GM12878 (cell line): ENCODE measurements around the gene PARPBP. TPM values are rescaled to one million over a fixed set of nuclear protein-coding genes. Genes with fewer than 3 reads are reported as not detected.

Experiments
- BRCA1 ChIP-seq: IDR thresholded peaks from 2 replicates; pipeline ENCODE4 v1.6.1; 2011; ENCODE audit warnings: low read depth, low read length, improper control_type of control experiment
- CHD2 ChIP-seq: IDR thresholded peaks from 2 replicates; pipeline ENCODE4 v1.6.1; 2011; ENCODE audit warnings: low read depth, low read length, improper control_type of control experiment, borderline replicate concordance
- CREM ChIP-seq: IDR thresholded peaks from 2 replicates; pipeline ENCODE4 v1.6.1; 2014; ENCODE audit warnings: antibody characterized with exemption, low read depth
- DPF2 ChIP-seq: fragments of 450-650 bp; IDR thresholded peaks from 2 replicates; pipeline ENCODE4 v1.6.1; 2017; ENCODE audit warnings: mild to moderate bottlenecking
- E4F1 ChIP-seq: fragments of 450-650 bp; IDR thresholded peaks from 2 replicates; pipeline ENCODE4 v1.6.1; 2018; ENCODE audit warnings: borderline replicate concordance, mild to moderate bottlenecking; ENCODE audit not compliant: partially characterized antibody
- ELK1 ChIP-seq: IDR thresholded peaks from 2 replicates; pipeline ENCODE4 v1.6.1; 2012; ENCODE audit warnings: low read depth, low read length, improper control_type of control experiment
- FOXM1 ChIP-seq: IDR thresholded peaks from 2 replicates; pipeline ENCODE4 v1.6.1; 2012; ENCODE audit warnings: low read depth, mild to moderate bottlenecking, inconsistent platforms, low read length, moderate library complexity
- GABPA ChIP-seq: IDR thresholded peaks from 2 replicates; pipeline ENCODE4 v1.6.1; 2014; ENCODE audit warnings: antibody characterized with exemption, low read depth, mild to moderate bottlenecking, inconsistent platforms
- HSF1 ChIP-seq: fragments of 150-350 bp; IDR thresholded peaks from 2 replicates; pipeline ENCODE4 v1.6.1; 2014; ENCODE audit warnings: mild to moderate bottlenecking, low read depth, low read length
- KLF5 ChIP-seq: fragments of 450-650 bp; IDR thresholded peaks from 2 replicates; pipeline ENCODE4 v1.6.1; 2014; ENCODE audit warnings: mild to moderate bottlenecking; ENCODE audit not compliant: partially characterized antibody
- MXI1 ChIP-seq: fragments of 150-350 bp; IDR thresholded peaks from 2 replicates; pipeline ENCODE4 v1.6.1; 2011; ENCODE audit warnings: low read depth, mild to moderate bottlenecking, inconsistent platforms, low read length, improper control_type of control experiment
- NBN ChIP-seq: fragments of 450-650 bp; IDR thresholded peaks from 2 replicates; pipeline ENCODE4 v1.6.1; 2016
- NR2C2 ChIP-seq: IDR thresholded peaks from 2 replicates; pipeline ENCODE4 v1.6.1; 2011; ENCODE audit warnings: borderline replicate concordance, low read depth; ENCODE audit not compliant: control insufficient read depth, insufficient read length
- PAX5 ChIP-seq: IDR thresholded peaks from 2 replicates; pipeline ENCODE4 v1.6.1; 2011; ENCODE audit warnings: low read depth, low read length, borderline replicate concordance
- POU2F2 ChIP-seq: IDR thresholded peaks from 3 replicates; pipeline ENCODE4 v1.6.1; 2011; ENCODE audit warnings: low read depth, mild to moderate bottlenecking, low read length, borderline replicate concordance
- RCOR1 ChIP-seq: conservative IDR thresholded peaks from 2 replicates; pipeline ENCODE4 v1.6.1; 2012; ENCODE audit warnings: low read depth, low read length, improper control_type of control experiment
- SREBF1 ChIP-seq: IDR thresholded peaks from 2 replicates; pipeline ENCODE4 v1.6.1; 2012; ENCODE audit warnings: mild to moderate bottlenecking, low read length
- TCF7 ChIP-seq: IDR thresholded peaks from 2 replicates; pipeline ENCODE4 v1.6.1; 2014; ENCODE audit warnings: antibody characterized with exemption, borderline replicate concordance
- ZBTB11 ChIP-seq: fragments of 450-650 bp; formaldehyde crosslinking; IDR thresholded peaks from 2 replicates; pipeline ENCODE4 v1.5.0; 2022; ENCODE audit warnings: mild to moderate bottlenecking, missing genetic modification characterization
- ZNF207 ChIP-seq: fragments of 450-650 bp; IDR thresholded peaks from 2 replicates; pipeline ENCODE4 v1.6.1; 2014; ENCODE audit warnings: antibody characterized with exemption, mild to moderate bottlenecking, borderline replicate concordance
- ZNF24 ChIP-seq: fragments of 450-650 bp; IDR thresholded peaks from 2 replicates; pipeline ENCODE4 v1.6.1; 2017; ENCODE audit warnings: antibody characterized with exemption, mild to moderate bottlenecking
- polyA plus RNA-seq, 11 experiments: library from polyadenylated mRNA; depleted of rRNA in 4 of 11; unstranded in 6 of 11; stranded (reverse) in 5 of 11; fragments of >200 nt; fragmentation: Nextera tagmentation in 4 of 11; fragmentation: Illumina TruSeq in 1 of 11; extraction: Ambion mirVana in 4 of 11; extraction: Trizol in 1 of 11; gene quantifications; 1 replicate in 1 of 11; 2 replicates in 10 of 11; pipeline versions ENCODE4 v1.2.1 to v1.2.3, GENCODE V29; 2011 to 2016; ENCODE audit warnings: inconsistent platforms in 2 of 11, missing spikeins in 2 of 11, low read depth in 1 of 11
- total RNA-seq, 4 experiments: library from RNA; depleted of rRNA in 3 of 4; stranded (reverse); fragments of >200 nt in 3 of 4; fragmentation: Illumina TruSeq in 1 of 4; extraction: Trizol in 1 of 4; gene quantifications; 2 replicates each; pipeline versions ENCODE4 v1.2.1 to v1.2.3, GENCODE V29; 2013 to 2021

The PARPBP gene
- total and polyA plus RNA-seq, 10 of the 15 experiments (the other 5 are each of a cell fraction or from before 2014, with no cell fraction given), result 20.3 to 57.7 (median 32.4) TPM

- TF ChIP-seq ZBTB11 (CRISPR knock-in tag), result peak; percentile 57
- peak; percentile 89 for TF ChIP-seq NR2C2
- peak; percentile 91 for TF ChIP-seq FOXM1
- no peak for TF ChIP-seq KLF5
- TF ChIP-seq NBN, result peak; percentile 68; the same call in 1 of the 2 replicates
- TF ChIP-seq ELK1, result peak; percentile 53; the same call in 1 of the 2 replicates
- TF ChIP-seq SREBF1, result peak; percentile 84
- TF ChIP-seq E4F1, result peak; percentile 62
- TF ChIP-seq ZNF24, result no peak
- peak; percentile 92 for TF ChIP-seq GABPA
- TF ChIP-seq DPF2, result no peak
- TF ChIP-seq POU2F2, result peak; percentile 83; the same call in 2 of the 3 replicates
- TF ChIP-seq BRCA1, result peak; percentile 77
- peak; percentile 98 for TF ChIP-seq CHD2
- peak; percentile 61; the same call in 1 of the 2 replicates for TF ChIP-seq PAX5
- peak; percentile 64; the same call in 1 of the 2 replicates for TF ChIP-seq CREM
- TF ChIP-seq HSF1, result no peak
- peak; percentile 25; the same call in 1 of the 2 replicates for TF ChIP-seq ZNF207
- no peak for TF ChIP-seq RCOR1
- peak; percentile 94 for TF ChIP-seq MXI1
- no peak for TF ChIP-seq TCF7
Observed at GRCh38 chr12:102119674-102120563, at the start of gene PARPBP, which contains the start of gene NUP37 (continued).
